GM12874 (cell line): ENCODE data around the gene PYDC2.

ENCODE experiments used
- CTCF ChIP-seq: IDR thresholded peaks from 2 replicates; pipeline ENCODE4 v1.5.1; 2011; ENCODE audit warnings: low read depth, mild to moderate bottlenecking, control low read depth, low read length, moderate library complexity; ENCODE audit not compliant: insufficient read depth

Gene PYDC2

GRCh38 chr3:191499307-191500080, 38.5 kb downstream of the PYDC2 start:
- TF ChIP-seq CTCF = no peak

GRCh38 chr3:191500892-191501291, 39.9 kb downstream of the PYDC2 start:
- no peak for TF ChIP-seq CTCF

- TF ChIP-seq CTCF = peak; percentile 17; the same call in 1 of the 2 replicates
These were observed 41.6 kb downstream of the PYDC2 start for GRCh38 chr3:191502583-191502982.

- TF ChIP-seq CTCF = no peak
These were observed 48.1 kb downstream of the PYDC2 start for GRCh38 chr3:191509078-191509477.
